GM23338 (cell line): ENCODE data around the gene ADGRB3. TPM values are rescaled to one million over a fixed set of nuclear protein-coding genes. Genes with fewer than 3 reads are reported as not detected.

Source experiments
- ATAC-seq: fragments of 200-7000 bp; cut with Tn5 transposase; 3 replicates; pipeline ENCODE4 v1.9.1; 2020
- DNase-seq: peaks from one replicate; pipeline ENCODE4 v3.0.0-alpha.2; 2015; ENCODE audit warnings: low spot score
- H2AFZ ChIP-seq: fragments of 200-600 bp; sonication (generic); 2 replicates; pipeline ENCODE4 v1.8.0; 2016; ENCODE audit warnings: antibody characterized with exemption, mild to moderate bottlenecking, moderate library complexity
- H3F3A ChIP-seq: fragments of 200-600 bp; sonication (generic); replicated peaks from 2 replicates; pipeline ENCODE4 v1.8.0; 2017; ENCODE audit warnings: antibody characterized with exemption, mixed run types, low read depth
- H3K27ac ChIP-seq: fragments of 200-600 bp; sonication (generic); 2 replicates; pipeline ENCODE4 v1.6.1; 2016; ENCODE audit warnings: low read depth
- H3K27me3 ChIP-seq: fragments of 200-600 bp; sonication (generic); 2 replicates; pipeline ENCODE4 v1.8.0; 2016; ENCODE audit warnings: mild to moderate bottlenecking, mixed run types, moderate library complexity; ENCODE audit not compliant: insufficient read depth
- H3K36me3 ChIP-seq: fragments of 200-600 bp; sonication (generic); 2 replicates; pipeline ENCODE4 v1.8.0; 2016; ENCODE audit warnings: mild to moderate bottlenecking; ENCODE audit not compliant: insufficient read depth
- H3K4me1 ChIP-seq: fragments of 200-600 bp; sonication (generic); 2 replicates; pipeline ENCODE4 v1.8.0; 2016; ENCODE audit warnings: mild to moderate bottlenecking, moderate library complexity; ENCODE audit not compliant: insufficient read depth
- H3K4me2 ChIP-seq: fragments of 200-600 bp; sonication (generic); 2 replicates; pipeline ENCODE4 v1.7.1; 2017; ENCODE audit warnings: mixed run types
- H3K4me3 ChIP-seq: fragments of 200-600 bp; sonication (generic); 2 replicates; pipeline ENCODE4 v1.6.1; 2016; ENCODE audit warnings: mixed run types
- H3K79me2 ChIP-seq: fragments of 200-600 bp; sonication (generic); replicated peaks from 2 replicates; pipeline ENCODE4 v1.8.0; 2017; ENCODE audit warnings: mild to moderate bottlenecking; ENCODE audit not compliant: insufficient read depth
- H3K9me2 ChIP-seq: fragments of 200-600 bp; sonication (generic); 2 replicates; pipeline ENCODE4 v1.8.0; 2017; ENCODE audit not compliant: insufficient read depth
- H4K20me1 ChIP-seq: fragments of 200-600 bp; sonication (generic); replicated peaks from 2 replicates; pipeline ENCODE4 v1.8.0; 2017; ENCODE audit warnings: mild to moderate bottlenecking; ENCODE audit not compliant: insufficient read depth
- H3K27ac Mint-ChIP-seq: 2 replicates; pipeline ENCODE4 v1.8.0; 2020; ENCODE audit warnings: inconsistent platforms, mild to moderate bottlenecking, moderate library complexity, mixed read lengths
- H3K27me3 Mint-ChIP-seq: 3 replicates; pipeline ENCODE4 v1.8.0; 2022; ENCODE audit warnings: low read depth, mild to moderate bottlenecking, moderate library complexity, mixed read lengths, inconsistent platforms; ENCODE audit not compliant: insufficient read depth, poor library complexity
- H3K36me3 Mint-ChIP-seq: 3 replicates; pipeline ENCODE4 v1.8.0; 2021; ENCODE audit warnings: low read depth, mild to moderate bottlenecking, inconsistent platforms, moderate library complexity, mixed read lengths
- H3K4me1 Mint-ChIP-seq: 3 replicates; pipeline ENCODE4 v1.8.0; 2020; ENCODE audit warnings: mild to moderate bottlenecking, inconsistent platforms, mixed read lengths
- H3K4me3 Mint-ChIP-seq: 3 replicates; pipeline ENCODE4 v1.8.0; 2021; ENCODE audit warnings: moderate library complexity, mild to moderate bottlenecking, inconsistent platforms, mixed read lengths
- H3K9me3 Mint-ChIP-seq: 3 replicates; pipeline ENCODE4 v1.8.0; 2020; ENCODE audit warnings: moderate library complexity, mild to moderate bottlenecking, inconsistent platforms, mixed read lengths
- ETS1 ChIP-seq: IDR thresholded peaks from 2 replicates; pipeline ENCODE4 v1.6.1; 2016; ENCODE audit warnings: antibody characterized with exemption
- POLR2AphosphoS5 ChIP-seq: IDR thresholded peaks from 2 replicates; pipeline ENCODE4 v1.6.1; 2016; ENCODE audit warnings: antibody characterized with exemption, low read depth
- REST ChIP-seq: IDR thresholded peaks from one replicate; pipeline ENCODE4 v1.6.1; 2018; ENCODE audit warnings: antibody characterized with exemption; ENCODE audit not compliant: unreplicated experiment
- ZNF114 ChIP-seq: fragments of 250-450 bp; sonication (Bioruptor Pico); IDR thresholded peaks from 2 replicates; pipeline ENCODE4 v1.5.0; 2020; ENCODE audit warnings: mild to moderate bottlenecking, moderate library complexity
- ZNF462 ChIP-seq: fragments of 250-450 bp; sonication (Bioruptor Pico); IDR thresholded peaks from 2 replicates; pipeline ENCODE4 v1.5.0; 2020; ENCODE audit warnings: mild to moderate bottlenecking, moderate library complexity
- polyA plus RNA-seq: library from polyadenylated mRNA; unstranded; fragments of >200 nt; fragmentation: Nextera tagmentation; extraction: Ambion mirVana; gene quantifications from 2 replicates; pipeline ENCODE4 v1.2.1, GENCODE V29; 2016
- total RNA-seq: library from RNA; depleted of rRNA; stranded (reverse); fragments of >200 nt; shearing (Covaris generic); gene quantifications from 2 replicates; pipeline ENCODE4 v1.2.3, GENCODE V29; 2014

The ADGRB3 gene
- total and polyA plus RNA-seq, 2 experiments from 2014 or later, result 0.92 to 4.0 TPM

- Histone ChIP-seq H3K36me3 (no peaks in the 10 kb centered on the region), H3F3A (no peaks in the 10 kb centered on the region), H3K27ac (no peak overlapping the region), H3K79me2 (no peaks in the 10 kb centered on the region), H3K9me2 (no peaks in the 10 kb centered on the region), H2AFZ (peak overlapping the region; percentile 6; the same call in 1 of the 2 replicates), H3K27me3 (no peaks in the 10 kb centered on the region), H3K4me3 (no peak overlapping the region), H3K4me1 (peaks cover 33% of the 10 kb centered on the region), H3K4me2 (0 out of 2 replicates have a peak overlapping the region, but pooled peaks have one; percentile 4), H4K20me1 (no peaks in the 10 kb centered on the region)
- Mint-ChIP-seq H3K27ac (0 out of 2 replicates have a peak overlapping the region, but pooled peaks have one; percentile 5), H3K4me3 (no peak overlapping the region), H3K27me3 (no peaks in the 10 kb centered on the region), H3K4me1 (peaks cover 39% of the 10 kb centered on the region), H3K36me3 (no peaks in the 10 kb centered on the region), H3K9me3 (no peaks in the 10 kb centered on the region)
- ATAC-seq (no peak), DNase-seq (no peak)
- TF ChIP-seq ZNF114 (CRISPR knock-in tag) (no peak), POLR2AphosphoS5 (no peak), ZNF462 (CRISPR knock-in tag) (no peak), ETS1 (no peak), REST (no peak)
These were observed 75.4 kb downstream of the ADGRB3 start for GRCh38 chr6:68710496-68710895.
